ENCODE results near the gene UFSP1. TPM values are rescaled to one million over a fixed set of nuclear protein-coding genes. Genes with fewer than 3 reads are reported as not detected.

Gene UFSP1
- total RNA-seq, 1 experiment from 2014 or later: 2.8 TPM

GRCh38 chr7:100880645-100881044 lies 8.9 kb downstream of the UFSP1 start:
- TF ChIP-seq EZH2 (IDR thresholded peaks at IDR 0.05; ENCODE audit: low read depth): no peak
- no peak for TF ChIP-seq CTCF (conservative IDR thresholded peaks at IDR 0.05)
- Histone ChIP-seq H3K9me2 (ENCODE audit: insufficient read depth) (no peaks in the 10 kb centered on the region), H3K36me3 (ENCODE audit: low read depth) (peaks cover 49% of the 10 kb centered on the region), H4K20me1 (ENCODE audit: insufficient read depth) (peaks cover 52% of the 10 kb centered on the region), H3K4me3 (no peak overlapping the region), H3K27me3 (ENCODE audit: insufficient read depth, low read depth) (no peaks in the 10 kb centered on the region), H3F3A (ENCODE audit: insufficient read depth, low read depth) (peaks cover 31% of the 10 kb centered on the region; the same call in 1 of the 2 replicates), H3K4me1 (replicated peaks; ENCODE audit: insufficient read depth) (peaks cover 16% of the 10 kb centered on the region), H3K4me2 (no peak overlapping the region), H3K9me3 (ENCODE audit: insufficient read depth, low read depth) (no peaks in the 10 kb centered on the region), H2AFZ (no peak overlapping the region), H3K27ac (no peak overlapping the region), H3K79me2 (ENCODE audit: low read depth) (peaks cover 63% of the 10 kb centered on the region)
- no peak for DNase-seq
- ChIA-PET POLR2A (ENCODE audit: unreplicated experiment) (no interaction called here), CTCF (no interaction called here)
- BruUV-seq (replicated peaks): no TSS peak
- intact Hi-C loops (cut with micrococcal nuclease; ENCODE audit: unreplicated experiment): no loop called here

GRCh38 chr7:100879685-100880261 lies 9.7 kb downstream of the UFSP1 start:
- POLR2A ChIA-PET (ENCODE audit: unreplicated experiment): no interaction called here
- H3K4me2 ChIP-seq: no peak overlapping the region

GRCh38 chr7:100878685-100879084 lies 10.8 kb downstream of the UFSP1 start:
- H3K36me3 ChIP-seq (ENCODE audit: low read depth): peaks cover 44% of the 10 kb centered on the region
- CTCF ChIA-PET: no interaction called here
- POLR2A ChIA-PET (ENCODE audit: unreplicated experiment): interaction anchor here (0.7 kb wide), 1 partner anchor 240 kb away, joined by 3 read pairs; no protein-coding TSS in a partner anchor
- no peak overlapping the region for H2AFZ ChIP-seq
- DNase-seq: no peak
- H4K20me1 ChIP-seq (ENCODE audit: insufficient read depth): peaks cover 50% of the 10 kb centered on the region
- H3K9me2 ChIP-seq (ENCODE audit: insufficient read depth): no peaks in the 10 kb centered on the region
- H3K4me3 ChIP-seq: no peak overlapping the region
- no peak overlapping the region for H3K27ac ChIP-seq
- peaks cover 73% of the 10 kb centered on the region for H3K79me2 ChIP-seq (ENCODE audit: low read depth)
- intact Hi-C loops (cut with micrococcal nuclease; ENCODE audit: unreplicated experiment): no loop called here
- H3K9me3 ChIP-seq (ENCODE audit: insufficient read depth, low read depth): no peaks in the 10 kb centered on the region
- H3K27me3 ChIP-seq (ENCODE audit: insufficient read depth, low read depth): no peaks in the 10 kb centered on the region
- no peak overlapping the region for H3K4me2 ChIP-seq
- H3K4me1 ChIP-seq (replicated peaks; ENCODE audit: insufficient read depth): peaks cover 19% of the 10 kb centered on the region
- TF ChIP-seq CTCF (conservative IDR thresholded peaks at IDR 0.05) (no peak), EZH2 (IDR thresholded peaks at IDR 0.05; ENCODE audit: low read depth) (no peak)
- no TSS peak for BruUV-seq (replicated peaks)
- peaks cover 27% of the 10 kb centered on the region; the same call in 1 of the 2 replicates for H3F3A ChIP-seq (ENCODE audit: insufficient read depth, low read depth)

More at GRCh38 chr7:100879685-100880261, 9.7 kb downstream of the UFSP1 start:
- H3K27ac ChIP-seq: no peak overlapping the region
- H2AFZ ChIP-seq: no peak overlapping the region
- peaks cover 49% of the 10 kb centered on the region for H3K36me3 ChIP-seq (ENCODE audit: low read depth)
- H3K4me1 ChIP-seq (replicated peaks; ENCODE audit: insufficient read depth): peaks cover 16% of the 10 kb centered on the region
- no TSS peak for BruUV-seq (replicated peaks)
- CTCF ChIA-PET: no interaction called here
- TF ChIP-seq EZH2 (IDR thresholded peaks at IDR 0.05; ENCODE audit: low read depth) (no peak), CTCF (conservative IDR thresholded peaks at IDR 0.05) (no peak)
- peaks cover 27% of the 10 kb centered on the region; the same call in 1 of the 2 replicates for H3F3A ChIP-seq (ENCODE audit: insufficient read depth, low read depth)
- intact Hi-C loops (cut with micrococcal nuclease; ENCODE audit: unreplicated experiment): no loop called here
- peaks cover 69% of the 10 kb centered on the region for H3K79me2 ChIP-seq (ENCODE audit: low read depth)
- no peaks in the 10 kb centered on the region for H3K27me3 ChIP-seq (ENCODE audit: insufficient read depth, low read depth)
- no peaks in the 10 kb centered on the region for H3K9me2 ChIP-seq (ENCODE audit: insufficient read depth)
- peaks cover 50% of the 10 kb centered on the region for H4K20me1 ChIP-seq (ENCODE audit: insufficient read depth)
- no peak for DNase-seq
- H3K4me3 ChIP-seq: no peak overlapping the region
- H3K9me3 ChIP-seq (ENCODE audit: insufficient read depth, low read depth): no peaks in the 10 kb centered on the region
